SK-N-SH treated with all-trans-retinoic acid at 6 μM for 48 hours (cell line): ENCODE measurements around the gene NLRP1.

Experiments
- ATAC-seq: fragments of 200-7000 bp; cut with Tn5 transposase; 3 replicates; pipeline ENCODE4 v1.9.1; 2020; ENCODE audit warnings: mild to moderate bottlenecking, moderate library complexity
- ARNTL ChIP-seq: fragments of 450-650 bp; formaldehyde crosslinking; IDR thresholded peaks from 2 replicates; pipeline ENCODE4 v1.5.0; 2020; ENCODE audit warnings: low read depth, mild to moderate bottlenecking, moderate library complexity, borderline replicate concordance
- BACH2 ChIP-seq: fragments of 250-450 bp; sonication (Bioruptor Pico); IDR thresholded peaks from 2 replicates; pipeline ENCODE4 v1.9.0; 2021; ENCODE audit warnings: mild to moderate bottlenecking, borderline replicate concordance
- CSDC2 ChIP-seq: fragments of 250-450 bp; sonication (Bioruptor Pico); IDR thresholded peaks from 2 replicates; pipeline ENCODE4 v1.5.0; 2020; ENCODE audit warnings: mild to moderate bottlenecking, moderate library complexity
- ESRRG ChIP-seq: fragments of 250-450 bp; sonication (Bioruptor Pico); IDR thresholded peaks from 2 replicates; pipeline ENCODE4 v1.6.1; 2021; ENCODE audit warnings: mild to moderate bottlenecking
- GLIS3 ChIP-seq: fragments of 250-450 bp; sonication (Bioruptor Pico); IDR thresholded peaks from 2 replicates; pipeline ENCODE4 v1.5.0; 2020; ENCODE audit warnings: mild to moderate bottlenecking, moderate library complexity
- ISL1 ChIP-seq: fragments of 250-450 bp; sonication (Bioruptor Pico); IDR thresholded peaks from 2 replicates; pipeline ENCODE4 v2.1.2; 2022; ENCODE audit warnings: mild to moderate bottlenecking, moderate library complexity
- OSR1 ChIP-seq: fragments of 250-450 bp; sonication (Bioruptor Pico); IDR thresholded peaks from 2 replicates; pipeline ENCODE4 v1.8.0; 2022; ENCODE audit warnings: moderate library complexity, mild to moderate bottlenecking, inconsistent platforms
- PPARA ChIP-seq: fragments of 250-450 bp; sonication (Bioruptor Pico); IDR thresholded peaks from 2 replicates; pipeline ENCODE4 v1.5.0; 2020; ENCODE audit warnings: mild to moderate bottlenecking, borderline replicate concordance
- RARB ChIP-seq: fragments of 250-450 bp; sonication (Bioruptor Pico); IDR thresholded peaks from 2 replicates; pipeline ENCODE4 v1.8.0; 2021; ENCODE audit warnings: mild to moderate bottlenecking, moderate library complexity
- SNAI2 ChIP-seq: fragments of 250-450 bp; sonication (Bioruptor Pico); IDR thresholded peaks from 2 replicates; pipeline ENCODE4 v1.5.0; 2020; ENCODE audit warnings: mild to moderate bottlenecking, moderate library complexity
- TCF4 ChIP-seq: fragments of 250-450 bp; sonication (Bioruptor Pico); IDR thresholded peaks from 2 replicates; pipeline ENCODE4 v1.8.0; 2021; ENCODE audit warnings: mild to moderate bottlenecking, moderate library complexity, borderline replicate concordance
- TOX ChIP-seq: fragments of 250-450 bp; sonication (Bioruptor Pico); IDR thresholded peaks from 2 replicates; pipeline ENCODE4 v1.8.0; 2021; ENCODE audit warnings: mild to moderate bottlenecking, moderate library complexity, borderline replicate concordance
- ZC3H10 ChIP-seq: fragments of 250-450 bp; sonication (Bioruptor Pico); IDR thresholded peaks from 2 replicates; pipeline ENCODE4 v1.5.1; 2021; ENCODE audit warnings: mild to moderate bottlenecking, moderate library complexity
- ZFP3 ChIP-seq: fragments of 250-450 bp; sonication (Bioruptor Pico); IDR thresholded peaks from 2 replicates; pipeline ENCODE4 v1.5.0; 2020; ENCODE audit warnings: mild to moderate bottlenecking, moderate library complexity
- ZFP30 ChIP-seq: fragments of 450-650 bp; formaldehyde crosslinking; IDR thresholded peaks from 2 replicates; pipeline ENCODE4 v1.5.0; 2022; ENCODE audit warnings: mild to moderate bottlenecking, moderate library complexity
- ZNF565 ChIP-seq: fragments of 450-650 bp; formaldehyde crosslinking; conservative IDR thresholded peaks from 2 replicates; pipeline ENCODE4 v1.5.0; 2020; ENCODE audit warnings: low read depth, mild to moderate bottlenecking, moderate library complexity
- ZNF70 ChIP-seq: fragments of 450-650 bp; formaldehyde crosslinking; IDR thresholded peaks from 2 replicates; pipeline ENCODE4 v1.5.0; 2020; ENCODE audit warnings: mild to moderate bottlenecking, moderate library complexity
- ZNF8 ChIP-seq: fragments of 450-650 bp; formaldehyde crosslinking; IDR thresholded peaks from 2 replicates; pipeline ENCODE4 v1.5.0; 2020; ENCODE audit warnings: mild to moderate bottlenecking, moderate library complexity
- TF ChIP-seq, protein P1 (sequence below): fragments of 250-450 bp; sonication (Bioruptor Pico); IDR thresholded peaks from 2 replicates; pipeline ENCODE4 v1.8.0; 2021; ENCODE audit warnings: low read depth, mild to moderate bottlenecking, moderate library complexity, borderline replicate concordance
- TF ChIP-seq, protein P2 (sequence below): fragments of 250-450 bp; sonication (Bioruptor Pico); IDR thresholded peaks from 2 replicates; pipeline ENCODE4 v1.5.1; 2021; ENCODE audit warnings: mild to moderate bottlenecking, moderate library complexity
- TF ChIP-seq, protein P3 (sequence below): fragments of 250-450 bp; sonication (Bioruptor Pico); IDR thresholded peaks from 2 replicates; pipeline ENCODE4 v1.5.0; 2020; ENCODE audit warnings: mild to moderate bottlenecking, moderate library complexity
- TF ChIP-seq, protein P4 (sequence below): fragments of 250-450 bp; sonication (Bioruptor Pico); IDR thresholded peaks from 2 replicates; pipeline ENCODE4 v1.5.1; 2020; ENCODE audit warnings: low read depth, mild to moderate bottlenecking, moderate library complexity
- TF ChIP-seq, protein P5 (sequence below): fragments of 250-450 bp; sonication (Bioruptor Pico); IDR thresholded peaks from 2 replicates; pipeline ENCODE4 v1.8.0; 2020; ENCODE audit warnings: mild to moderate bottlenecking, moderate library complexity, borderline replicate concordance

NLRP1 gene

DNA sequence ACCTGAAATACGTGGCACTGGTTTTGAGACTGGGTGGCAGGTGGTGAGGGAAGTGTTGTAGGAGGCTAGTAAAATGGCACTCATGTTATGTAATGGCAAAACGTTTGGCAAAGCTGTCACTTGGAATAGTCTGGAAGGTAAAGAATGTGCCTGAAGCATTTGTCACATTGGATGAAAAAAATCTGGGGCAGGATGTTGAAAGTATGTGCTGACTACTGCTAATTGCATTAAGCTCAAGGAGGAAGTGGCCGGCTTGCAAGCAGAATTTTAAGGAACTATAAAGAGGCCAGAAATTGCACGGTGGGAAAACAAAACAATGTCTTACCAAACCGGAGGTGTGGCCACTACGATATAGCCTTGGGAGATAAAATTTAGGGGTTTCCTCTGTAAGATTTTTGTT is 26.6 kb upstream of the NLRP1 start (continued):
- TF ChIP-seq, protein P1, sequence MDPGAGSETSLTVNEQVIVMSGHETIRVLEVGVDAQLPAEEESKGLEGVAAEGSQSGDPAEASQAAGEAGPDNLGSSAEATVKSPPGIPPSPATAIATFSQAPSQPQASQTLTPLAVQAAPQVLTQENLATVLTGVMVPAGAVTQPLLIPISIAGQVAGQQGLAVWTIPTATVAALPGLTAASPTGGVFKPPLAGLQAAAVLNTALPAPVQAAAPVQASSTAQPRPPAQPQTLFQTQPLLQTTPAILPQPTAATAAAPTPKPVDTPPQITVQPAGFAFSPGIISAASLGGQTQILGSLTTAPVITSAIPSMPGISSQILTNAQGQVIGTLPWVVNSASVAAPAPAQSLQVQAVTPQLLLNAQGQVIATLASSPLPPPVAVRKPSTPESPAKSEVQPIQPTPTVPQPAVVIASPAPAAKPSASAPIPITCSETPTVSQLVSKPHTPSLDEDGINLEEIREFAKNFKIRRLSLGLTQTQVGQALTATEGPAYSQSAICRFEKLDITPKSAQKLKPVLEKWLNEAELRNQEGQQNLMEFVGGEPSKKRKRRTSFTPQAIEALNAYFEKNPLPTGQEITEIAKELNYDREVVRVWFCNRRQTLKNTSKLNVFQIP (CRISPR knock-in tag) = no peak
- no peak for TF ChIP-seq ZNF565 (CRISPR knock-in tag)
- no peak for TF ChIP-seq TCF4
- TF ChIP-seq CSDC2 (CRISPR knock-in tag) = no peak
- TF ChIP-seq, protein P2, sequence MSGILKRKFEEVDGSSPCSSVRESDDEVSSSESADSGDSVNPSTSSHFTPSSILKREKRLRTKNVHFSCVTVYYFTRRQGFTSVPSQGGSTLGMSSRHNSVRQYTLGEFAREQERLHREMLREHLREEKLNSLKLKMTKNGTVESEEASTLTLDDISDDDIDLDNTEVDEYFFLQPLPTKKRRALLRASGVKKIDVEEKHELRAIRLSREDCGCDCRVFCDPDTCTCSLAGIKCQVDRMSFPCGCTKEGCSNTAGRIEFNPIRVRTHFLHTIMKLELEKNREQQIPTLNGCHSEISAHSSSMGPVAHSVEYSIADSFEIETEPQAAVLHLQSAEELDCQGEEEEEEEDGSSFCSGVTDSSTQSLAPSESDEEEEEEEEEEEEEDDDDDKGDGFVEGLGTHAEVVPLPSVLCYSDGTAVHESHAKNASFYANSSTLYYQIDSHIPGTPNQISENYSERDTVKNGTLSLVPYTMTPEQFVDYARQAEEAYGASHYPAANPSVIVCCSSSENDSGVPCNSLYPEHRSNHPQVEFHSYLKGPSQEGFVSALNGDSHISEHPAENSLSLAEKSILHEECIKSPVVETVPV (CRISPR knock-in tag) = no peak

DNA sequence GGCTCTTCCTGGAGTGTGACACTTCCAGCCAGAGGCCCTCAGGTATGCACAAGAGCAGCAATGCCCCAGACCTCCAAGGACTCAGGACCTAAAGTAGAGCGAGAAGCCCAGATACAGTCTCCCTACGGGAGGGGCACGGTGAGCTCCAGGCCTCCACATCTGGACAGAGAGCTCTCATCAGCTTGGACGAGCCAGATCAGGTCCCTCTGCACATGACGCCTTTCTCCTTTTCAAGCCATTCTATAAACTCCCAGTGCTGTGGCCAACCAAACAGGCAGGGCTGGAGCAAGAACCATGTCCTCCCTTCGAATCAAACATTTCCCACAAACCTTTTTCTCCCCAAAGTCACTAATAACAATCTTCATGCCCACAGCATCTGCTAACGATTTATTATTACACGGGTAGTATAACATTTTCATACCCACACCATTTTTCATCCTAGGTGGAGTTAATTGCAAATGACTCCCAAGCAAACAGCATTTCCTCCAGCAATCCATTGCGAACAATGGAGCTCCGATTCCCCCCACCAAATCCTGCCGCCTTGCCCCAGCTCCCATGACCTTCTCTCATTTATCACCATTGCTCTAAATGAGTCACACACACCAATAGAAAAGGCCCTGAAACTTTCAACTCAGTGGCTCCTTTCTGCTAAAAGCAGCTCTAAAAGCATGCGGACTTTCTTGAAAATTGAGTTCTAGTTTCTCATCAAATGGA is 24.2 kb upstream of the NLRP1 start:
- no peak for ATAC-seq
- no peak for TF ChIP-seq ZFP30 (CRISPR knock-in tag)
- TF ChIP-seq ZNF565 (CRISPR knock-in tag) = no peak
- TF ChIP-seq TOX (CRISPR knock-in tag) = no peak
- TF ChIP-seq GLIS3 (CRISPR knock-in tag) = no peak
- no peak for TF ChIP-seq RARB (CRISPR knock-in tag)
- TF ChIP-seq PPARA = no peak
- no peak for TF ChIP-seq ZFP3 (CRISPR knock-in tag)
- no peak for TF ChIP-seq ISL1 (CRISPR knock-in tag)
- TF ChIP-seq, protein P3, sequence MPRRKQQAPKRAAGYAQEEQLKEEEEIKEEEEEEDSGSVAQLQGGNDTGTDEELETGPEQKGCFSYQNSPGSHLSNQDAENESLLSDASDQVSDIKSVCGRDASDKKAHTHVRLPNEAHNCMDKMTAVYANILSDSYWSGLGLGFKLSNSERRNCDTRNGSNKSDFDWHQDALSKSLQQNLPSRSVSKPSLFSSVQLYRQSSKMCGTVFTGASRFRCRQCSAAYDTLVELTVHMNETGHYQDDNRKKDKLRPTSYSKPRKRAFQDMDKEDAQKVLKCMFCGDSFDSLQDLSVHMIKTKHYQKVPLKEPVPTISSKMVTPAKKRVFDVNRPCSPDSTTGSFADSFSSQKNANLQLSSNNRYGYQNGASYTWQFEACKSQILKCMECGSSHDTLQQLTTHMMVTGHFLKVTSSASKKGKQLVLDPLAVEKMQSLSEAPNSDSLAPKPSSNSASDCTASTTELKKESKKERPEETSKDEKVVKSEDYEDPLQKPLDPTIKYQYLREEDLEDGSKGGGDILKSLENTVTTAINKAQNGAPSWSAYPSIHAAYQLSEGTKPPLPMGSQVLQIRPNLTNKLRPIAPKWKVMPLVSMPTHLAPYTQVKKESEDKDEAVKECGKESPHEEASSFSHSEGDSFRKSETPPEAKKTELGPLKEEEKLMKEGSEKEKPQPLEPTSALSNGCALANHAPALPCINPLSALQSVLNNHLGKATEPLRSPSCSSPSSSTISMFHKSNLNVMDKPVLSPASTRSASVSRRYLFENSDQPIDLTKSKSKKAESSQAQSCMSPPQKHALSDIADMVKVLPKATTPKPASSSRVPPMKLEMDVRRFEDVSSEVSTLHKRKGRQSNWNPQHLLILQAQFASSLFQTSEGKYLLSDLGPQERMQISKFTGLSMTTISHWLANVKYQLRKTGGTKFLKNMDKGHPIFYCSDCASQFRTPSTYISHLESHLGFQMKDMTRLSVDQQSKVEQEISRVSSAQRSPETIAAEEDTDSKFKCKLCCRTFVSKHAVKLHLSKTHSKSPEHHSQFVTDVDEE (CRISPR knock-in tag) = no peak
- no peak for TF ChIP-seq ZNF70 (CRISPR knock-in tag)
- no peak for TF ChIP-seq ZNF8 (CRISPR knock-in tag)
- TF ChIP-seq, protein P1 (CRISPR knock-in tag) = no peak
- TF ChIP-seq, all 23 proteins: peak for 0

DNA sequence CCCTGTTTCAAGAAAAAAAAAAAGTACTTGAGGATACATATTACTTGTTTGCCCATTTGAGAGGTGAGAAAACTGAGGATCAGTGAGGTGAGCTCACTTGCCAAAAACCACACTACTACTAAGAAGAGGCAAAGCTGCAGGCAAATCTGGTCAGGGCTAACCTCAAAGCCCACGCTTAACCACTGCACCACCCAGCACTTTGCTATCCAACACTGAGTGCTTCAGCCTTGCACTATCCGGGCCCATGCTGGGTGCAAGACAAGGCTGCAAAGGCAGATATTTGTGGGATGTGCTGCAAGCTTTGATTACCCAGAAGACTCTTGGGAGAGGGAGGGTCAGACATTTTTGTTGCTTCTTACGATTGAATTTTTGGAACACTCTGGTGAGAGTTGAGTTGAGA is 23.6 kb upstream of the NLRP1 start:
- no peak for ATAC-seq
- no peak for TF ChIP-seq ZFP3 (CRISPR knock-in tag)
- TF ChIP-seq, protein P4, sequence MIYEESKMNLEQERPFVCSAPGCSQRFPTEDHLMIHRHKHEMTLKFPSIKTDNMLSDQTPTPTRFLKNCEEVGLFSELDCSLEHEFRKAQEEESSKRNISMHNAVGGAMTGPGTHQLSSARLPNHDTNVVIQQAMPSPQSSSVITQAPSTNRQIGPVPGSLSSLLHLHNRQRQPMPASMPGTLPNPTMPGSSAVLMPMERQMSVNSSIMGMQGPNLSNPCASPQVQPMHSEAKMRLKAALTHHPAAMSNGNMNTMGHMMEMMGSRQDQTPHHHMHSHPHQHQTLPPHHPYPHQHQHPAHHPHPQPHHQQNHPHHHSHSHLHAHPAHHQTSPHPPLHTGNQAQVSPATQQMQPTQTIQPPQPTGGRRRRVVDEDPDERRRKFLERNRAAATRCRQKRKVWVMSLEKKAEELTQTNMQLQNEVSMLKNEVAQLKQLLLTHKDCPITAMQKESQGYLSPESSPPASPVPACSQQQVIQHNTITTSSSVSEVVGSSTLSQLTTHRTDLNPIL = no peak
- no peak for TF ChIP-seq ZC3H10 (CRISPR knock-in tag)
- TF ChIP-seq OSR1 (CRISPR knock-in tag) = no peak
- no peak for TF ChIP-seq GLIS3 (CRISPR knock-in tag)
- no peak for TF ChIP-seq ESRRG
- no peak for TF ChIP-seq TOX (CRISPR knock-in tag)
- no peak for TF ChIP-seq ZFP30 (CRISPR knock-in tag)
- no peak for TF ChIP-seq ARNTL (CRISPR knock-in tag)
- TF ChIP-seq, protein P5, sequence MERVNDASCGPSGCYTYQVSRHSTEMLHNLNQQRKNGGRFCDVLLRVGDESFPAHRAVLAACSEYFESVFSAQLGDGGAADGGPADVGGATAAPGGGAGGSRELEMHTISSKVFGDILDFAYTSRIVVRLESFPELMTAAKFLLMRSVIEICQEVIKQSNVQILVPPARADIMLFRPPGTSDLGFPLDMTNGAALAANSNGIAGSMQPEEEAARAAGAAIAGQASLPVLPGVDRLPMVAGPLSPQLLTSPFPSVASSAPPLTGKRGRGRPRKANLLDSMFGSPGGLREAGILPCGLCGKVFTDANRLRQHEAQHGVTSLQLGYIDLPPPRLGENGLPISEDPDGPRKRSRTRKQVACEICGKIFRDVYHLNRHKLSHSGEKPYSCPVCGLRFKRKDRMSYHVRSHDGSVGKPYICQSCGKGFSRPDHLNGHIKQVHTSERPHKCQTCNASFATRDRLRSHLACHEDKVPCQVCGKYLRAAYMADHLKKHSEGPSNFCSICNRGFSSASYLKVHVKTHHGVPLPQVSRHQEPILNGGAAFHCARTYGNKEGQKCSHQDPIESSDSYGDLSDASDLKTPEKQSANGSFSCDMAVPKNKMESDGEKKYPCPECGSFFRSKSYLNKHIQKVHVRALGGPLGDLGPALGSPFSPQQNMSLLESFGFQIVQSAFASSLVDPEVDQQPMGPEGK (CRISPR knock-in tag) = no peak
- no peak for TF ChIP-seq BACH2 (CRISPR knock-in tag)
- TF ChIP-seq ZNF8 (CRISPR knock-in tag) = no peak
- no peak for TF ChIP-seq RARB (CRISPR knock-in tag)
- TF ChIP-seq, protein P2 (CRISPR knock-in tag) = no peak
- TF ChIP-seq, protein P1 (CRISPR knock-in tag) = no peak
- no peak for TF ChIP-seq ZNF70 (CRISPR knock-in tag)
- TF ChIP-seq SNAI2 (CRISPR knock-in tag) = no peak
- no peak for TF ChIP-seq ZNF565 (CRISPR knock-in tag)
- TF ChIP-seq CSDC2 (CRISPR knock-in tag) = no peak
